KMS-11 (cell line): Measurements from ENCODE around the gene HHATL.

Experiments
- H2AFZ ChIP-seq: fragments of 200-600 bp; sonication (generic); 2 replicates; pipeline ENCODE4 v1.6.1; 2016; ENCODE audit warnings: antibody characterized with exemption, mixed run types, low read depth
- H3K27ac ChIP-seq: fragments of 200-600 bp; sonication (generic); 2 replicates; pipeline ENCODE4 v1.6.1; 2016; ENCODE audit warnings: mild to moderate bottlenecking, mixed run types
- H3K27me3 ChIP-seq: fragments of 200-600 bp; sonication (generic); 2 replicates; pipeline ENCODE4 v1.6.1; 2017; ENCODE audit warnings: mild to moderate bottlenecking, low read depth, mixed run types, moderate library complexity; ENCODE audit not compliant: insufficient read depth
- H3K36me3 ChIP-seq: fragments of 200-600 bp; sonication (generic); 2 replicates; pipeline ENCODE4 v1.6.1; 2017; ENCODE audit warnings: mild to moderate bottlenecking, mixed run types; ENCODE audit not compliant: insufficient read depth
- H3K4me1 ChIP-seq: fragments of 200-600 bp; sonication (generic); 2 replicates; pipeline ENCODE4 v1.6.1; 2016; ENCODE audit warnings: mild to moderate bottlenecking, low read depth, mixed run types; ENCODE audit not compliant: poor library complexity, severe bottlenecking
- H3K4me2 ChIP-seq: fragments of 200-600 bp; sonication (generic); 2 replicates; pipeline ENCODE4 v1.7.0; 2016; ENCODE audit warnings: mild to moderate bottlenecking, mixed run types
- H3K4me3 ChIP-seq: fragments of 200-600 bp; sonication (generic); IDR thresholded peaks from 2 replicates; pipeline ENCODE4 v1.6.1; 2017; ENCODE audit warnings: low read depth, low read length, mixed read lengths; ENCODE audit not compliant: insufficient read depth
- H3K79me2 ChIP-seq: fragments of 200-600 bp; sonication (generic); 2 replicates; pipeline ENCODE4 v1.6.1; 2016; ENCODE audit warnings: low read depth, mixed run types; ENCODE audit not compliant: insufficient read depth
- H3K9ac ChIP-seq: fragments of 200-600 bp; sonication (generic); 2 replicates; pipeline ENCODE4 v1.6.1; 2016; ENCODE audit warnings: mild to moderate bottlenecking, mixed run types
- H4K20me1 ChIP-seq: fragments of 200-600 bp; sonication (generic); 2 replicates; pipeline ENCODE4 v1.6.1; 2016; ENCODE audit warnings: mild to moderate bottlenecking, mixed run types; ENCODE audit not compliant: insufficient read depth
- CTCF ChIP-seq: fragments of 200-600 bp; sonication (generic); conservative IDR thresholded peaks from 2 replicates; pipeline ENCODE4 v1.6.1; 2017; ENCODE audit warnings: low read depth, mild to moderate bottlenecking, antibody characterized with exemption, low read length, moderate library complexity, mixed read lengths

HHATL gene

GRCh38 chr3:42699511-42699971 lies 3.1 kb downstream of the HHATL start:
- no peaks in the 10 kb centered on the region for H3K79me2 ChIP-seq
- no peaks in the 10 kb centered on the region for H3K36me3 ChIP-seq
- no peak for TF ChIP-seq CTCF
- no peaks in the 10 kb centered on the region for H3K27me3 ChIP-seq
- no peak overlapping the region for H3K4me3 ChIP-seq
- H3K27ac ChIP-seq: no peak overlapping the region
- no peak overlapping the region for H2AFZ ChIP-seq
- H3K9ac ChIP-seq: no peak overlapping the region
- H3K4me2 ChIP-seq: no peak overlapping the region
- no peaks in the 10 kb centered on the region for H4K20me1 ChIP-seq
- peaks cover 18% of the 10 kb centered on the region for H3K4me1 ChIP-seq

- peak overlapping the region; percentile 29; the same call in 1 of the 2 replicates for H3K4me2 ChIP-seq
- no peak for TF ChIP-seq CTCF
Observed at GRCh38 chr3:42698911-42699230, 3.7 kb downstream of the HHATL start.

GRCh38 chr3:42698216-42698910 lies 4.2 kb downstream of the HHATL start:
- H3K79me2 ChIP-seq: no peaks in the 10 kb centered on the region
- H2AFZ ChIP-seq: no peak overlapping the region
- H3K27ac ChIP-seq: no peak overlapping the region
- H3K36me3 ChIP-seq: no peaks in the 10 kb centered on the region
- peak overlapping the region; percentile 29 for H3K4me2 ChIP-seq
- peaks cover 18% of the 10 kb centered on the region for H3K4me1 ChIP-seq
- TF ChIP-seq CTCF: no peak
- no peak overlapping the region for H3K9ac ChIP-seq
- no peaks in the 10 kb centered on the region for H4K20me1 ChIP-seq
- H3K4me3 ChIP-seq: no peak overlapping the region
- H3K27me3 ChIP-seq: no peaks in the 10 kb centered on the region

More at GRCh38 chr3:42698911-42699230, 3.7 kb downstream of the HHATL start:
- H3K27me3 ChIP-seq: no peaks in the 10 kb centered on the region
- no peaks in the 10 kb centered on the region for H3K36me3 ChIP-seq
- H3K4me3 ChIP-seq: no peak overlapping the region
- H3K27ac ChIP-seq: no peak overlapping the region
- H3K79me2 ChIP-seq: no peaks in the 10 kb centered on the region
- H2AFZ ChIP-seq: no peak overlapping the region
- no peaks in the 10 kb centered on the region for H4K20me1 ChIP-seq
- H3K9ac ChIP-seq: no peak overlapping the region
- H3K4me1 ChIP-seq: peaks cover 18% of the 10 kb centered on the region

- Histone ChIP-seq H3K9ac (no peak overlapping the region), H3K79me2 (no peaks in the 10 kb centered on the region), H3K4me3 (no peak overlapping the region), H2AFZ (no peak overlapping the region), H4K20me1 (no peaks in the 10 kb centered on the region), H3K36me3 (no peaks in the 10 kb centered on the region), H3K4me1 (peaks cover 18% of the 10 kb centered on the region), H3K27me3 (no peaks in the 10 kb centered on the region), H3K4me2 (no peak overlapping the region), H3K27ac (no peak overlapping the region)
- TF ChIP-seq CTCF: no peak
Observed at GRCh38 chr3:42697289-42698051, 5.1 kb downstream of the HHATL start.
